GM21723 (cell line): ENCODE data around the gene ASRGL1.
"Not testable (repeated sequence)": the region's sequence is repeated elsewhere in the genome, so short reads cannot be mapped to it uniquely, and the experiment has no call there.

Source experiments
- ATAC-seq: cut with Tn5 transposase; IDR thresholded peaks from one replicate; pipeline ENCODE4 v1.9.1; 2021; ENCODE audit warnings: mild to moderate bottlenecking, moderate library complexity; ENCODE audit not compliant: unreplicated experiment

Gene ASRGL1

GRCh38 chr11:62352355-62353336 is 15.4 kb downstream of the ASRGL1 start:
- ATAC-seq, result peak; percentile 70

DNA sequence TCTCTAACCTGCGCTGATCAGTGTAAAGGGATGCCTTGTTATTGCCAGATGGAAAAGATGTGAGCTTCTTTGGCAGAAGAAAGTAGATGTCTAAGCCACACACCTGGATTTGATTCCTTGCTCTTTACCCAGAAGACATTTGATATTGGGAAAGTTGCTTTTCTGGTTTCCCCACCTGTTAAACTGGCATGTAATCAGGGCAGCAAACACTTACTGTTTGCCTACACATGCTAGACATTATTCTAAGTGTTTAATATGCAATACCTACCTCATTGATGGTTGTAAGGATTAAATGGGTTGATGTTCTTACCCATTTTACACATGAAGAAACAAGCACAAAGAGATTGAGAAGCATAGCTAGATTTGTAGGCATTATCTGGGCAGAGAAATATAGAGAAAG is 16.6 kb downstream of the ASRGL1 start:
- ATAC-seq, result no peak

DNA sequence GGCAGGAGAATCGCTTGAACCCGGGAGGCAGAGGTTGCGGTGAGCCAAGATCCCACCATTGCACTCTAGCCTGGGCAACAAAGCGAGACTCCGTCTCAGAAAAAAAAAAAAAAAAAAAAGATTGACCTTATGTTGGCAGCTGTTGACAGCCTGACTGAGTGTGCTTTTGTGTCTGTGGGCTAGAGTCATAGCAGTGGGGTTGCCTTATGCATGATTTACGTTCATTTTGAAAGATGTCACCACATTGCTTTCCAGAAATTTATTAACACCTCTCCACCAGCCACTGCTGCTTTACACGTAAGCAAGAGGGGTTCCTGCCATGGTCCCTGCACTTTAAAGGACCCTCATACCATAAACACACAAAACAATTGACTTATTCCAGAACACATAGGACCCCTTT is 21.0 kb downstream of the ASRGL1 start:
- no peak for ATAC-seq

DNA sequence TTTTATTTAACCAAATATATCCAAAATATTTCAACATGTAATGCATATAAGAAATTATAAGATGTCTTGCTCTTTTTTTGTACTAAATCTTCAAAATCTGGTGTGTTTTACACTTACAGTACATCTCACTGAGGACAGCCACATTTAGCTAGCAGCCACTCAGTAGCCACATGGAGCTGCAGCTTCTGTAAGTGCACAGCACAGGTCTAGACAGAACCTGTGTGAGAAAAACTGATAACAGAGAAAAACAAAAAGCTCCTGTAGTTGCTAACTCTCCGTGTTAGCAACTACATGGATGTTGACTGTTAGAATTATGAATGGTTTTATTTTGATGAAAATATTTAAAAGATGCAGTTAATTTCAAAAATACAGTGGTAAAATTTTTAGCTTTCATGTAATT is 22.2 kb downstream of the ASRGL1 start:
- no peak for ATAC-seq

GRCh38 chr11:62360685-62361084 is 23.4 kb downstream of the ASRGL1 start:
- no peak for ATAC-seq

GRCh38 chr11:62368861-62369477 is 31.7 kb downstream of the ASRGL1 start:
- ATAC-seq, result not testable (repeated sequence)

DNA sequence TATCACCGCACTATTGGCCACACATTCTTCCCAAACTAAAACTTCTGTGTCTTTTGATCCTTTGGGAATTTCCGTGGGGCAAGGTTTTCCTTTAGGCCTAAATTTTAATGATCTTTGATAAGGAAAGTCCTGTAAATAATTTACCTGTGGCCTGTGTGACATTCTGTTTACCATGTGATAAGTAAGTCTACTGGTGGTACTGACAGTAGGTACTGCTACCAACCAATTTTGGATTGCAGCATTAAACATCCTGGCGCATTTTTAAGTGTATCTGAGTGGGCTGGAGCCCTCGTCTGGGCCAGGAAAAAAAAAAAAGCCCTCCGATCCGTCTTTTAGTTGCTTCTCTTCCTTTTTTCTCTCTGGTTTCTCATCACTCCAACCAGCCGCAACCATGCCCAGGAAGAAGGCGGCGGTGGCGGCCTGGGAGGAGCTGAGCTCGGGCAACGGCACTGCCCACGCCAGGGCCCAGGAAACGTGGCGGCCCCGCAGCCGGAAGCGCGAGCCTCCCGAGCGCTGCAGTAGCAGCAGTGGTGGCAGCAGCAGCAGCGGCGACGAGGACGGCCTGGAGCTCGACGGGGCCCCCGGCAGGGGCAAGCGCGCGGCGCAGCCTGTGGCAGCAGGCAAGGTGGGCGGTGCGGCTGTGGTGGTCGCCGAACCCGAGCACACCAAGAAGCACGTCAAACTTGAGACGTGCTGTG is 33.6 kb downstream of the ASRGL1 start:
- ATAC-seq, result no peak

DNA sequence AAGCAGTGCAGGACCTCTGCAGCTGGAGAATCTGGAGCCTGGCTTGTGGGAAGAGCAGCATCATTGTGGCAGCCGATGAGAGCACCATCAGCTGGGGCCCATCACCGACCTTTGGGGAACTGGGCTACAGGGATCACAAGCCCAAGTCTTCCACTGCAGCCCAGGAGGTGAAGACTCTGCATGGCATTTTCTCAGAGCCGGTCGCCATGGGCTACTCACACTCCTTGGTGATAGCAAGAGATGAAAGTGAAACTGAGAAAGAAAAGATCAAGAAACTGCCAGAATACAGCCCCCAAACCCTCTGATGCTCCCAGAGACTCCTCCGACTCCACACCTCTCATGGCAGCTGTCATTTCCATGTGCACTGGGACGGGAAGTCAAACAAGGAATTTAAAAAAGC is 35.6 kb downstream of the ASRGL1 start:
- no peak for ATAC-seq

DNA sequence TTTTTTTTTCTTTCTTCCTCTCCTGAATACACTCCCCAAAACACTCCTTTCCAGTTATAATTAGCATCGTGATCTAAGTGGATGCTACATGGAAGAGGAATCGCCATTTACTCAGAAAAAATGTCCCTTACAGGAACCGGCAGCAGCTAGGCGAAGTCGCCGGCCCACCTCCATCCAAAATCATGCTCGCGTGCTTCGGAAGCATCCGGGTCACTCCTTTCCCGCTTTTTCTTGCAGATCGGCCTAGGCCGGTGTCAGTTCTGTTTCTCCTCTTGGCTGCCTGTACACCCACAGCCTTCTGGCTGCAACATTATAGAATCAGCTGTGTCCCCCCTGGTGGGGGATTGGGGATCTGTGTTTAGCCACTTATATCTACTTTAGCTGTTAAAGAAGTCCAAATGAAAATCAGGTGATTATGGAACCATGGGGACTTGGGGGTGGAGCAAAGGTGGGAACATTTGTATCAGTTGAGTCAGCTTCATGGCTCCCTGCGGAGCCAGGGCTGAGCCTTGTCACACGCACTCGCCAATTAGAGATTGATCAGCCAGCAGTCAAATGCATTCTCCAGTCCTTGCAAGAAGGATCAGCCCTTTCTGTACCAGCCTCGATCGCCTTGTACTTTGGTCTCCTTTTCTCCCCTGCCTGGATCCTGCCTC is 36.3 kb downstream of the ASRGL1 start:
- ATAC-seq, result no peak

DNA sequence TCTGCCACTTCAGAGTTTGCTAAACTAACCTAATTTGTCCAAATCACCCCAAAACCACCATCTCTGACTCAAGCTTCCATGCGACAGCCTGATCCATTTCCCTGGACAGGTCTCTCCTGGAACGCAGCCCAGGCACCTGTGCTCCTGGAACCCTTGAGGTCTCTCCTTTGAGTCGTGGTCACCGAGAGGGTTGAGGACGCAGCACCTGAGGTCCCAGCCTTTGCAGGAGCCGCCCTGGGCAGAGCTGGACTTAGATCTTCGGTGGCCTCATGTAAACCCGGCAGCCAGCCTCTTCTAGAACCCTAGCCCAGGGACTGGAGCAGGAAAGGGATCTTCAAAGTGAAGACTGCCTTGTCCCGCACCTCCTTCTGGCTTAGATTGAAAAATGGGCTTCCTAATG is 37.6 kb downstream of the ASRGL1 start:
- no peak for ATAC-seq

DNA sequence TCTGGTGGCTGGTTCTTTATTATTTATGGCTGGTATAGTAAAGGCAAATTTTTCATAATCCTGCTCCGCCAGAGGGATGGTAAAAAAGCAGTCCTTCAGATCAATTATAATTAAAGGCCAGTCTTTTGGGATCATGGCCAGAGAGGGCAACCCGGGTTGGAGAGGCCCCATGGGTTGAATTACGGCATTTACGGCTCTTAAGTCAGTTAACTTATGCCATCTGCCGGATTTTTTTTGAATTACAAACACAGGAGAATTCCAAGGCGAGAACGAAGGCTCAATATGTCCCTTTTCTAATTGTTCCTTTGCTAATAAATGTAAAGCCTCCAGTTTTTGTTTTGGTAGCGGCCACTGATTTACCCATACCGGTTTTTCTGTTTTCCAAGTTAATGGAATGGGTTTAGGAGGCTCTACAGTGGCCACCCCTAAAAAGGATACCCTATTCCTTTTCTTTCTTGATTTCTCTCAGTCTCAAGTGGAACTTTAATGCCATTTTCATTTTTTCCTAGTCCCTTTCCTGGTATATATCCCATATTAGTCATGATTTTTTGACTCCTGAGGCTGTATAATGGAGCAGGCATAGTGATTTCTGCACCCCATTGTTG is 41.3 kb downstream of the ASRGL1 start:
- not testable (repeated sequence) for ATAC-seq

GRCh38 chr11:62379586-62379985 is 42.3 kb downstream of the ASRGL1 start:
- not testable (repeated sequence) for ATAC-seq

DNA sequence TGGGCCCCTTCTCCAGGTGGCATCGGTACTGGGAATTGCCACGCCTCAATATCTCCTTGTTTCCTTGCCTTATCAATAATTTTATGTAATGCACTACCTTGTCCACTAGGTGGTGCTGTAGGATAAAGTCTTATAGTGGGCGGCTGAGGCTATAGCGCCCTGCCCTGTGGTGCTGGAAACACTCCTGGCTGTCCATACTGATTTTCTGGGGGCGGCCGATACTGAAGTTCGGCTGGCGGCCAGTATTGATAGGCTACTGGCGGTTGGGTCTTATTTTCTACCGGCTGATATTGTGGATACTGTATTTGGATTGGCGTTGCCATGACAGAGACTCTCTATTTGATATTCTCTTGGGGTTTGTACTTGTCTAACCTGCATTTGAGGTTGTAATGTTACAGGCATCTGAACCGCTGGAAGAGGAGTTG is 43.6 kb downstream of the ASRGL1 start:
- peak; percentile 69 for ATAC-seq

DNA sequence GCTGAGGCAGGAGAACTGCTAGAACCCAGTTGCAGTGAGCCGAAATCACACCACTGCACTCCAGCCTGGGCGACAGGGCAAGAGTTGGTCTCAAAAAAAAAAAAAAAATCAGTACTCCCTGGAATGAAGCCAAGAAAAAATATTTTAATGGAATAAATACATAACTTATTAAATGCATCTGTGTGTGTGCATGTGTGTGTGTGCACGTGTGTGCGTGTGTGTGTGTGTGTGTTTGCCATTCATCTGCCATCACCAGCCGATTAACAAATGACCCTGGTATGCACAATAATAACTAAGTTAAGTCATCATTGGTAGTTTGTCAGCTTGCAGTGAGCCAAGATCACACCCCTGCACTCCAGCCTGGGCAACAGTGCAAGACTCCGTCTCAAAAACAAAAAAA is 46.6 kb downstream of the ASRGL1 start:
- ATAC-seq, result no peak

DNA sequence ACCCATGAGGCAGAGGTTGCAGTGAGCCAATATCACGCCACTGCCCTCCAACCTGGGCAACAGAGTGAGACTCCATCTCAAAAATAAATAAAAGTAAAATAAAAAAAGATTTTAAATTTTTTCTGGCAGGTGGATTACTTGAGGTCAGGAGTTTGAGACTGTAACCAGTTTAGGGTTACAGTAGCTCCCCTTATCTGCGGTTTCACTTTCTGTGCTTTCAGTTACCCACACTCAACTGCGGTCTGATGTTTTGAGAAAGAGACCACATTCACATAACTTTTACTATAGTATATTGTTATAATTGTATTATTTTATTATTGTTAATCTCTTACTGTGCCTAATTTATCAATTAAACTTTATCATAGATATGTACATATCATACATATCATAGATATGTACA is 48.8 kb downstream of the ASRGL1 start:
- ATAC-seq, result not testable (repeated sequence)

- no peak for ATAC-seq
Measured at GRCh38 chr11:62387381-62387780, 50.1 kb downstream of the ASRGL1 start.

- ATAC-seq, result no peak
Measured at GRCh38 chr11:62388999-62389398, 51.8 kb downstream of the ASRGL1 start.

- ATAC-seq, result no peak
Measured at GRCh38 chr11:62390237-62390636, 53.0 kb downstream of the ASRGL1 start.

DNA sequence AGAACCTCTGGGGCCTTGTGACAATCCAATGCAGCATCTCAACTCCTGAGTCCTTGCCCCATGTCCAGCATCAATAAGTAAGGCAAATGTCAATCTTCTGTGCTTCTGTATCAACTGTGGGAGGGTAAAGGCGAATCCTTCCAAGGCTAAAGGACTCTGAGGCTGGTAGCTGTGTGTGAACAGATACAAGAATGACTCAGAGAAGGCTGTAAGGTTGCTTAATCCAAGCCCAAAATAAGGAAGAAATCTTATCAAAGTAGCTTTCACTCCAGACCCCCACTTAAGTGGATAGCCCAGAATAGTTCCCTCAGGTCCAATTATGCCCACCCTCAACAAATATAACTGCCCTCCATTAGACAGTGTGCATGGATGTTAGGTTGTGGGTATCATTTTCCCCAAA is 53.5 kb downstream of the ASRGL1 start:
- ATAC-seq, result no peak

GRCh38 chr11:62391642-62392425 is 54.6 kb downstream of the ASRGL1 start:
- no peak for ATAC-seq
